Measurements from ENCODE around the gene MGRN1. TPM values are rescaled to one million over a fixed set of nuclear protein-coding genes. Genes with fewer than 3 reads are reported as not detected.

MGRN1 gene
- total and polyA plus RNA-seq, 2 experiments from 2014 or later = 47.2 to 66.6 TPM

- H3K9me3 ChIP-seq (ENCODE audit: low read depth) = no peaks in the 10 kb centered on the region
- H3K27me3 ChIP-seq = no peaks in the 10 kb centered on the region
- no peak overlapping the region for H3K4me3 ChIP-seq
- no peak overlapping the region for H3K27ac ChIP-seq
- H3K4me1 ChIP-seq (ENCODE audit: low read depth) = no peaks in the 10 kb centered on the region
- DNase-seq (ENCODE audit: low read depth in 1 of 2, low spot score in 1 of 2) = no peak
- no peak for TF ChIP-seq CTCF (IDR thresholded peaks at IDR 0.05; ENCODE audit: low read depth, low read length)
- peaks cover 19% of the 10 kb centered on the region for H3K36me3 ChIP-seq
These were observed 42.8 kb downstream of the MGRN1 start for GRCh38 chr16:4667203-4667963.

- Histone ChIP-seq H3K36me3 (peaks cover 21% of the 10 kb centered on the region), H3K27me3 (no peaks in the 10 kb centered on the region), H3K4me1 (ENCODE audit: low read depth) (no peaks in the 10 kb centered on the region), H3K27ac (no peak overlapping the region), H3K9me3 (ENCODE audit: low read depth) (no peaks in the 10 kb centered on the region), H3K4me3 (no peak overlapping the region)
- DNase-seq (ENCODE audit: low read depth in 1 of 2, low spot score in 1 of 2) = no peak
- no peak for TF ChIP-seq CTCF (IDR thresholded peaks at IDR 0.05; ENCODE audit: low read depth, low read length)
These were observed 43.8 kb downstream of the MGRN1 start for GRCh38 chr16:4668313-4668960.

GRCh38 chr16:4673387-4674046, 48.9 kb downstream of the MGRN1 start:
- no peak overlapping the region for H3K27ac ChIP-seq
- H3K4me3 ChIP-seq = no peak overlapping the region
- peaks cover 9% of the 10 kb centered on the region for H3K36me3 ChIP-seq
- TF ChIP-seq CTCF (IDR thresholded peaks at IDR 0.05; ENCODE audit: low read depth, low read length) = no peak
- no peak for DNase-seq (ENCODE audit: low read depth in 1 of 2, low spot score in 1 of 2)
- H3K4me1 ChIP-seq (ENCODE audit: low read depth) = peaks cover under 1% of the 10 kb centered on the region
- no peaks in the 10 kb centered on the region for H3K27me3 ChIP-seq
- H3K9me3 ChIP-seq (ENCODE audit: low read depth) = no peaks in the 10 kb centered on the region

- no peak for TF ChIP-seq CTCF (IDR thresholded peaks at IDR 0.05; ENCODE audit: low read depth, low read length)
- Histone ChIP-seq H3K27me3 (no peaks in the 10 kb centered on the region), H3K36me3 (peaks cover 3% of the 10 kb centered on the region), H3K4me1 (ENCODE audit: low read depth) (peaks cover 13% of the 10 kb centered on the region), H3K4me3 (no peak overlapping the region), H3K27ac (peak overlapping the region; percentile 82), H3K9me3 (ENCODE audit: low read depth) (no peaks in the 10 kb centered on the region)
- no peak for DNase-seq (ENCODE audit: low read depth in 1 of 2, low spot score in 1 of 2)
These were observed 50.4 kb downstream of the MGRN1 start for GRCh38 chr16:4674926-4675530.

Measured in cardiac muscle cell (in vitro differentiated cells and primary cell).